ENCODE results near the gene HIPK2. TPM values are rescaled to one million over a fixed set of nuclear protein-coding genes. Genes with fewer than 3 reads are reported as not detected.

The HIPK2 gene
- total and polyA plus RNA-seq, 10 of the 15 experiments (the other 5 are each of a cell fraction or from before 2014, with no cell fraction given) = 1.7 to 39.0 (median 9.4) TPM

DNA sequence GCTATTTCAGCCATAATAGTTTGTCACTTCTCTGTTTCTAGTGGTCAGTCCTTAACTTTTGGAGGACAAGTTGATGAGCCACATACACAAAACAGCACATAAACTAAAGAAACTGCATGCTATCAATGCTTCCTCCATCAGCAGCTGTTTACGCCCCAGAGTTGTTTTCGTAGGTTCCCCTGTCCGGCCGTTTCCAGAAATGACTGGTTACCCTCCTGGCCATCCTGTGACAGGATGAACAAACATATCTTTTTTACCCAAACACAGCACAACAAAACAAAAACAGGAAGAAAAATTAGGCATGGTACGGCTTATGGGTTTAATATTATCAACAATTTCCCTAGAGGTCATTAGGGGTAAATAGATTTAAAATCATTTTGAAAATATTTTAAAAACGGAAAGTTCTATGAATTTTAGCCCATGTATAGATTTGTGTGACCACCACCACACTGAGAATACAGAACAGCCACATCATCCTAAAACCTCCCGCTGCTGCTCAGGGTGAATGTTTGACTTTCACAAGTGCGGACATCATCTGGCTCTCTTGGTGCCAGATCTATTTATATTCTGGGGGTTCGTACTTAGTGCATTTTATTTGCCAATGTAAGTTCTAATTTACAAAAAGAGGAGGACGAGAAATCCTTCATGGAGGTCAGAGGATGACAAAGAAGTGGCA, 74.8 kb downstream of the HIPK2 start (continued):
- TF ChIP-seq SPI1 (IDR thresholded peaks at IDR 0.05; ENCODE audit: borderline replicate concordance, insufficient read depth, low read depth, low read length) (peak; percentile 26; the same call in 1 of the 2 replicates), CHD1 (IDR thresholded peaks at IDR 0.05; ENCODE audit: low read depth, low read length) (no peak), MXI1 (IDR thresholded peaks at IDR 0.05; ENCODE audit: low read depth, low read length) (no peak; the same call in 1 of the 2 replicates), RAD21 (IDR thresholded peaks at IDR 0.05; ENCODE audit: insufficient read depth, low read depth, low read length) (0 out of 2 replicates have a peak, but pooled peaks have one; percentile 7), NFXL1 (IDR thresholded peaks at IDR 0.05; ENCODE audit: borderline replicate concordance) (no peak), POU2F2 (IDR thresholded peaks at IDR 0.05; ENCODE audit: borderline replicate concordance, low read depth, low read length) (peak; percentile 45; the same call in 1 of the 3 replicates), KAT2A (conservative IDR thresholded peaks at IDR 0.05; ENCODE audit: control insufficient read depth, low read depth, low read length) (no peak), NRF1 (conservative IDR thresholded peaks at IDR 0.05; ENCODE audit: low read depth, low read length) (no peak), STAT1 (conservative IDR thresholded peaks at IDR 0.05) (no peak), RBBP5 (conservative IDR thresholded peaks at IDR 0.05) (no peak), PML (IDR thresholded peaks at IDR 0.05; ENCODE audit: low read length) (no peak), SP1 (IDR thresholded peaks at IDR 0.05; ENCODE audit: low read depth, low read length) (peak; percentile 50), POLR2AphosphoS2 (IDR thresholded peaks at IDR 0.05; ENCODE audit: low read depth, low read length) (no peak; the same call in 1 of the 2 replicates), SMAD1 (IDR thresholded peaks at IDR 0.05; ENCODE audit: low read depth, partially characterized antibody) (no peak)
- TF ChIP-seq, protein P1, sequence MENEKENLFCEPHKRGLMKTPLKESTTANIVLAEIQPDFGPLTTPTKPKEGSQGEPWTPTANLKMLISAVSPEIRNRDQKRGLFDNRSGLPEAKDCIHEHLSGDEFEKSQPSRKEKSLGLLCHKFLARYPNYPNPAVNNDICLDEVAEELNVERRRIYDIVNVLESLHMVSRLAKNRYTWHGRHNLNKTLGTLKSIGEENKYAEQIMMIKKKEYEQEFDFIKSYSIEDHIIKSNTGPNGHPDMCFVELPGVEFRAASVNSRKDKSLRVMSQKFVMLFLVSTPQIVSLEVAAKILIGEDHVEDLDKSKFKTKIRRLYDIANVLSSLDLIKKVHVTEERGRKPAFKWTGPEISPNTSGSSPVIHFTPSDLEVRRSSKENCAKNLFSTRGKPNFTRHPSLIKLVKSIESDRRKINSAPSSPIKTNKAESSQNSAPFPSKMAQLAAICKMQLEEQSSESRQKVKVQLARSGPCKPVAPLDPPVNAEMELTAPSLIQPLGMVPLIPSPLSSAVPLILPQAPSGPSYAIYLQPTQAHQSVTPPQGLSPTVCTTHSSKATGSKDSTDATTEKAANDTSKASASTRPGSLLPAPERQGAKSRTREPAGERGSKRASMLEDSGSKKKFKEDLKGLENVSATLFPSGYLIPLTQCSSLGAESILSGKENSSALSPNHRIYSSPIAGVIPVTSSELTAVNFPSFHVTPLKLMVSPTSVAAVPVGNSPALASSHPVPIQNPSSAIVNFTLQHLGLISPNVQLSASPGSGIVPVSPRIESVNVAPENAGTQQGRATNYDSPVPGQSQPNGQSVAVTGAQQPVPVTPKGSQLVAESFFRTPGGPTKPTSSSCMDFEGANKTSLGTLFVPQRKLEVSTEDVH (IDR thresholded peaks at IDR 0.05; ENCODE audit: low read depth, partially characterized antibody) = no peak
- TF ChIP-seq, protein P2, sequence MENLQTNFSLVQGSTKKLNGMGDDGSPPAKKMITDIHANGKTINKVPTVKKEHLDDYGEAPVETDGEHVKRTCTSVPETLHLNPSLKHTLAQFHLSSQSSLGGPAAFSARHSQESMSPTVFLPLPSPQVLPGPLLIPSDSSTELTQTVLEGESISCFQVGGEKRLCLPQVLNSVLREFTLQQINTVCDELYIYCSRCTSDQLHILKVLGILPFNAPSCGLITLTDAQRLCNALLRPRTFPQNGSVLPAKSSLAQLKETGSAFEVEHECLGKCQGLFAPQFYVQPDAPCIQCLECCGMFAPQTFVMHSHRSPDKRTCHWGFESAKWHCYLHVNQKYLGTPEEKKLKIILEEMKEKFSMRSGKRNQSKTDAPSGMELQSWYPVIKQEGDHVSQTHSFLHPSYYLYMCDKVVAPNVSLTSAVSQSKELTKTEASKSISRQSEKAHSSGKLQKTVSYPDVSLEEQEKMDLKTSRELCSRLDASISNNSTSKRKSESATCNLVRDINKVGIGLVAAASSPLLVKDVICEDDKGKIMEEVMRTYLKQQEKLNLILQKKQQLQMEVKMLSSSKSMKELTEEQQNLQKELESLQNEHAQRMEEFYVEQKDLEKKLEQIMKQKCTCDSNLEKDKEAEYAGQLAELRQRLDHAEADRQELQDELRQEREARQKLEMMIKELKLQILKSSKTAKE (IDR thresholded peaks at IDR 0.05; ENCODE audit: low read depth, poor library complexity, severe bottlenecking) = peak; percentile 34
- TF ChIP-seq, protein P3, sequence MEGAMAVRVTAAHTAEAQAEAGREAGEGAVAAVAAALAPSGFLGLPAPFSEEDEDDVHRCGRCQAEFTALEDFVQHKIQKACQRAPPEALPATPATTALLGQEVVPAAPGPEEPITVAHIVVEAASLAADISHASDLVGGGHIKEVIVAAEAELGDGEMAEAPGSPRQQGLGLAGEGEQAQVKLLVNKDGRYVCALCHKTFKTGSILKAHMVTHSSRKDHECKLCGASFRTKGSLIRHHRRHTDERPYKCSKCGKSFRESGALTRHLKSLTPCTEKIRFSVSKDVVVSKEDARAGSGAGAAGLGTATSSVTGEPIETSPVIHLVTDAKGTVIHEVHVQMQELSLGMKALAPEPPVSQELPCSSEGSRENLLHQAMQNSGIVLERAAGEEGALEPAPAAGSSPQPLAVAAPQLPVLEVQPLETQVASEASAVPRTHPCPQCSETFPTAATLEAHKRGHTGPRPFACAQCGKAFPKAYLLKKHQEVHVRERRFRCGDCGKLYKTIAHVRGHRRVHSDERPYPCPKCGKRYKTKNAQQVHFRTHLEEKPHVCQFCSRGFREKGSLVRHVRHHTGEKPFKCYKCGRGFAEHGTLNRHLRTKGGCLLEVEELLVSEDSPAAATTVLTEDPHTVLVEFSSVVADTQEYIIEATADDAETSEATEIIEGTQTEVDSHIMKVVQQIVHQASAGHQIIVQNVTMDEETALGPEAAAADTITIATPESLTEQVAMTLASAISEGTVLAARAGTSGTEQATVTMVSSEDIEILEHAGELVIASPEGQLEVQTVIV (IDR thresholded peaks at IDR 0.05; ENCODE audit: borderline replicate concordance, partially characterized antibody) = no peak
- TF ChIP-seq, protein P4, sequence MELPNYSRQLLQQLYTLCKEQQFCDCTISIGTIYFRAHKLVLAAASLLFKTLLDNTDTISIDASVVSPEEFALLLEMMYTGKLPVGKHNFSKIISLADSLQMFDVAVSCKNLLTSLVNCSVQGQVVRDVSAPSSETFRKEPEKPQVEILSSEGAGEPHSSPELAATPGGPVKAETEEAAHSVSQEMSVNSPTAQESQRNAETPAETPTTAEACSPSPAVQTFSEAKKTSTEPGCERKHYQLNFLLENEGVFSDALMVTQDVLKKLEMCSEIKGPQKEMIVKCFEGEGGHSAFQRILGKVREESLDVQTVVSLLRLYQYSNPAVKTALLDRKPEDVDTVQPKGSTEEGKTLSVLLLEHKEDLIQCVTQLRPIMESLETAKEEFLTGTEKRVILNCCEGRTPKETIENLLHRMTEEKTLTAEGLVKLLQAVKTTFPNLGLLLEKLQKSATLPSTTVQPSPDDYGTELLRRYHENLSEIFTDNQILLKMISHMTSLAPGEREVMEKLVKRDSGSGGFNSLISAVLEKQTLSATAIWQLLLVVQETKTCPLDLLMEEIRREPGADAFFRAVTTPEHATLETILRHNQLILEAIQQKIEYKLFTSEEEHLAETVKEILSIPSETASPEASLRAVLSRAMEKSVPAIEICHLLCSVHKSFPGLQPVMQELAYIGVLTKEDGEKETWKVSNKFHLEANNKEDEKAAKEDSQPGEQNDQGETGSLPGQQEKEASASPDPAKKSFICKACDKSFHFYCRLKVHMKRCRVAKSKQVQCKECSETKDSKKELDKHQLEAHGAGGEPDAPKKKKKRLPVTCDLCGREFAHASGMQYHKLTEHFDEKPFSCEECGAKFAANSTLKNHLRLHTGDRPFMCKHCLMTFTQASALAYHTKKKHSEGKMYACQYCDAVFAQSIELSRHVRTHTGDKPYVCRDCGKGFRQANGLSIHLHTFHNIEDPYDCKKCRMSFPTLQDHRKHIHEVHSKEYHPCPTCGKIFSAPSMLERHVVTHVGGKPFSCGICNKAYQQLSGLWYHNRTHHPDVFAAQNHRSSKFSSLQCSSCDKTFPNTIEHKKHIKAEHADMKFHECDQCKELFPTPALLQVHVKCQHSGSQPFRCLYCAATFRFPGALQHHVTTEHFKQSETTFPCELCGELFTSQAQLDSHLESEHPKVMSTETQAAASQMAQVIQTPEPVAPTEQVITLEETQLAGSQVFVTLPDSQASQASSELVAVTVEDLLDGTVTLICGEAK (IDR thresholded peaks at IDR 0.05; ENCODE audit: borderline replicate concordance) = no peak

Measured in GM12878 (cell line).